Memory B cell (primary cell): ENCODE measurements around the gene PLEKHN1.

Experiments used
- ATAC-seq: fragments of 150-1000 bp; cut with Tn5 transposase; 2 replicates; pipeline ENCODE4 v1.10.0; 2021; ENCODE audit warnings: low read depth, mild to moderate bottlenecking, moderate library complexity
- DNase-seq, 2 donors: peaks; one replicate each; pipeline ENCODE4 v3.0.0; 2022; ENCODE audit warnings: low spot score in 2 of 2
- H3K27ac Mint-ChIP-seq: one replicate; pipeline ENCODE4 v1.8.0; 2022; ENCODE audit warnings: mild to moderate bottlenecking, moderate library complexity, mixed read lengths
- H3K27me3 Mint-ChIP-seq: one replicate; pipeline ENCODE4 v1.8.0; 2022; ENCODE audit warnings: mixed read lengths
- H3K36me3 Mint-ChIP-seq: one replicate; pipeline ENCODE4 v1.8.0; 2022; ENCODE audit warnings: mild to moderate bottlenecking, mixed read lengths
- H3K4me1 Mint-ChIP-seq: one replicate; pipeline ENCODE4 v1.8.0; 2022; ENCODE audit warnings: mixed read lengths
- H3K4me3 Mint-ChIP-seq: one replicate; pipeline ENCODE4 v1.8.0; 2022; ENCODE audit warnings: mild to moderate bottlenecking, moderate library complexity, mixed read lengths
- H3K9me3 Mint-ChIP-seq: one replicate; pipeline ENCODE4 v1.8.0; 2022; ENCODE audit warnings: mixed read lengths

Gene PLEKHN1, protein sequence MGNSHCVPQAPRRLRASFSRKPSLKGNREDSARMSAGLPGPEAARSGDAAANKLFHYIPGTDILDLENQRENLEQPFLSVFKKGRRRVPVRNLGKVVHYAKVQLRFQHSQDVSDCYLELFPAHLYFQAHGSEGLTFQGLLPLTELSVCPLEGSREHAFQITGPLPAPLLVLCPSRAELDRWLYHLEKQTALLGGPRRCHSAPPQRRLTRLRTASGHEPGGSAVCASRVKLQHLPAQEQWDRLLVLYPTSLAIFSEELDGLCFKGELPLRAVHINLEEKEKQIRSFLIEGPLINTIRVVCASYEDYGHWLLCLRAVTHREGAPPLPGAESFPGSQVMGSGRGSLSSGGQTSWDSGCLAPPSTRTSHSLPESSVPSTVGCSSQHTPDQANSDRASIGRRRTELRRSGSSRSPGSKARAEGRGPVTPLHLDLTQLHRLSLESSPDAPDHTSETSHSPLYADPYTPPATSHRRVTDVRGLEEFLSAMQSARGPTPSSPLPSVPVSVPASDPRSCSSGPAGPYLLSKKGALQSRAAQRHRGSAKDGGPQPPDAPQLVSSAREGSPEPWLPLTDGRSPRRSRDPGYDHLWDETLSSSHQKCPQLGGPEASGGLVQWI

DNA sequence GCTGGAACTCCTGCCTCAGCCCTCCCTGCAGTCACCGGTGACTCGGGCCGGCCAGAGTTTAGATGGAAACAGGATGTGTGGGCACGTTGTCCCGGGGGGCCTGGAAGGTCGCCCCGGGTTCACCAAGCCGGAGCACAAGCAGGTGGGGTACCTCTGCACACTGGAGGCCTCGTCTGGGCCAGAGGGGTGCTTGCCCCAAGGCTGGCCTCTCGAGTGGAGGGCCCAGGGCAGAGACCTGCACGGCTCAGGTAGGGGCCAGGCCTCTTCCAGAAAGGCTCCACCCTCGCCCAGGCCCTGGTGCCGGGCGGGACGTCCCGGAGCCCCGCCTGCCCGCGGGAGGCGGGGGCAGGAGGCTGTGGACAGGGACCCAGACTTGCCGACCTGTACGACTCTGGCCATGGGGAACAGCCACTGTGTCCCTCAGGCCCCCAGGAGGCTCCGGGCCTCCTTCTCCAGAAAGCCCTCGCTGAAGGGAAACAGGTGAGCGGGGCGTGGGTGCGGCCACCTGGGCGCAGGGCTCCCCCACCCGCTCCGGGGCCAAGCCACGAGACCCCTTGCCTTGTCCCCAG is at the start of gene PLEKHN1:
Gene PLEKHN1, plus strand, starts transcription at position 348 of the 569 bp plus-strand sequence. Its CDS starts 50 bp downstream, at position 398.
- H3K4me1 Mint-ChIP-seq, result peaks cover 6% of the 10 kb centered on the region
- peaks cover 1% of the 10 kb centered on the region for H3K36me3 Mint-ChIP-seq
- peak within 1 kb of the TSS; percentile 77 for H3K4me3 Mint-ChIP-seq
- no peaks in the 10 kb centered on the region for H3K9me3 Mint-ChIP-seq
- H3K27ac Mint-ChIP-seq, result no peak within 1 kb of the TSS
- DNase-seq (no peak), ATAC-seq (peak; percentile 54)
- peaks cover 11% of the 10 kb centered on the region for H3K27me3 Mint-ChIP-seq

DNA sequence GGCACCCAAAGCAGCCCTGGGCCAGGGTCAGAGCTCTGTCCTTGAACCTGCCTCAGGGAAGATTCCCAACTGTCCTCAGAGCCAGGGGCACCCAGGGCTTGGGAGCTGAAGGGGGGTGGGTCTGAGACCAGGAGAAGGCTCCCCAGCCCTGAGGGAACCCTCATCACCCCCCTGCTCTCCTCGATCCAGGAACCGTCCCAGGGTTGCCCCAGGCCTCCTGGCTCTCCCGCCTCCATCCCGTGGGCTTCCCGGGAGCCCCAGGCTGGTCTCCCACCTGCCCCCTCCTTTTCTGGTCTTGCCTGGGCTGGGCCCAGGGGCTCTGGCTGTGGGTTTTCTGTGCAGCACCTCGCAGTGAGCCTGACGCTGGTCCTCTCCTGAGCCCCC is 49.2 kb upstream of the PLEKHN1 start:
- no peak overlapping the region for H3K27ac Mint-ChIP-seq
- ATAC-seq (no peak), DNase-seq (no peak)
- H3K36me3 Mint-ChIP-seq, result no peaks in the 10 kb centered on the region
- H3K9me3 Mint-ChIP-seq, result no peaks in the 10 kb centered on the region
- peaks cover 43% of the 10 kb centered on the region for H3K27me3 Mint-ChIP-seq
- H3K4me3 Mint-ChIP-seq, result no peak overlapping the region
- peaks cover 14% of the 10 kb centered on the region for H3K4me1 Mint-ChIP-seq

DNA sequence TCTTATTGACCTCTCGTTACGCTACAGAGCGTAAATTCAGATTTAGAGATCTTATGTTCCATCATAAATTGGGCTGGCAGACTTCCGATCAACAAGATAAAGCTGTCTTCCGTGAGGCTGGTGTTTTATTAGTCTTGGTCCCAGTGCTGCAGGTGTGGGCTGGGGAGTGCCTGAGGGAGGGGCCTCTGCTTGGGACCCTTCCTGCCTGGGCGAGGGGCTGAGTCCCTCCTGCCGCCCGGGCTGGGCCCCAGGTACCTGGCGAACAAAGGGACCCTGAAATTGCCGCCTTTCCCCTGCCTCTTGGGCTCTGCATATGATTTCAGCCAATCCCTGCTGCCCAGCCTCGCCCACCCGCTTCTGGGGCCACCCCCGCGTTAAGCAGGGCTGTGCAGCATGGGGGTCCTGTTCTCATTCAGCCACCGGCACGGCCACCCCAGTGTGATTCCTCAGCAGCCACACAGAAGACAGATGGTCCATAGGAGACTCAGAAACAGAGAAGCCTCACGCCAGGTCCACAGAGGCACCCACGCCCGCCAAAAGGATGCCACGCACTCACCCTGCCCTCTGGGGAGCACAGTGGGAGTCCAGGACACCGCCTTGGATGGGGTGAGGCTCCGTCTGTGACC is 48.7 kb upstream of the PLEKHN1 start:
- DNase-seq (no peak), ATAC-seq (no peak)
- peaks cover 42% of the 10 kb centered on the region for H3K27me3 Mint-ChIP-seq
- no peaks in the 10 kb centered on the region for H3K36me3 Mint-ChIP-seq
- H3K27ac Mint-ChIP-seq, result no peak overlapping the region
- no peaks in the 10 kb centered on the region for H3K9me3 Mint-ChIP-seq
- H3K4me1 Mint-ChIP-seq, result peaks cover 12% of the 10 kb centered on the region
- no peak overlapping the region for H3K4me3 Mint-ChIP-seq

DNA sequence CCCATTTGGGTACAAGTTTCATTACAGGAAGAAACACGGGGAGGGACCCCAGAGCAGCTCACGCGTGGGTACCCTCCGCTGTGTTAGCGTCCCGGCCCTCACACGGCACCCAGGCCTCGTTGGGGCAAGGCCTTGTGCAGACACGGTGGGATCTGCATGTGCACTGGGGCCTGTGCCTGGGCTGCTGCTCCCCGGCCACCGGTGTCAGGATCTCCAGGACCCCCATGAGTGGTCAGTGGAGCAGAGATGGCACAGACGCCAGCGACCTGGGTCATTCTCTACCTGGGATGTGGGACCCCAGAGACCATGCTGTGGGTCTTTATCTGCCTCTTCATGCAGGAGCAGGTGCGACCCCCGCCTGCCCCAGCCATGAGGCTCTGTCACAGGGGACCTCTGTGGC is 47.9 kb upstream of the PLEKHN1 start:
- H3K27me3 Mint-ChIP-seq, result peaks cover 43% of the 10 kb centered on the region
- no peaks in the 10 kb centered on the region for H3K9me3 Mint-ChIP-seq
- no peaks in the 10 kb centered on the region for H3K36me3 Mint-ChIP-seq
- no peak overlapping the region for H3K27ac Mint-ChIP-seq
- ATAC-seq (no peak), DNase-seq (no peak)
- no peak overlapping the region for H3K4me3 Mint-ChIP-seq
- peaks cover 15% of the 10 kb centered on the region for H3K4me1 Mint-ChIP-seq

DNA sequence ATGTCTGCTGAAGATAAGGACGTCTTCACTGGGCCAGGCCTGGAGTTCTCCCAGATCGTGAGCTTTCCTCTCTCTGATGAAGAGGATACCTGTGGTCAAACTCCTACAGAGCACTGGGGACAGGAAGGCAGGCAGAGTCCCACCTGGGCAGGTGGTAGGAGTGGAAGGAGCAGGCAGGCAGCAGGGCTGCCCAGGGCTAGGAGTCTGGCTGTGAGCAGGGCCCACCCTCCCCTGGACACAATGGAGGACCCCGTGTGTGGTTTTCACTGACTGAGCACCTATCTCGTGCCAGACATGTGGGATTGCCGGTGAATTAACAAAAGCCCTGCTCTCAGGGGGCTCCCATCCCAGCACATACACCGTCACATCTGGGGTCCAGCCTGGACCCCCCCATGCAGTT is 47.4 kb upstream of the PLEKHN1 start:
- H3K4me1 Mint-ChIP-seq, result peaks cover 16% of the 10 kb centered on the region
- peaks cover 42% of the 10 kb centered on the region for H3K27me3 Mint-ChIP-seq
- no peaks in the 10 kb centered on the region for H3K9me3 Mint-ChIP-seq
- no peak for ATAC-seq
- H3K4me3 Mint-ChIP-seq, result no peak overlapping the region
- no peak for DNase-seq
- no peak overlapping the region for H3K27ac Mint-ChIP-seq
- H3K36me3 Mint-ChIP-seq, result no peaks in the 10 kb centered on the region

DNA sequence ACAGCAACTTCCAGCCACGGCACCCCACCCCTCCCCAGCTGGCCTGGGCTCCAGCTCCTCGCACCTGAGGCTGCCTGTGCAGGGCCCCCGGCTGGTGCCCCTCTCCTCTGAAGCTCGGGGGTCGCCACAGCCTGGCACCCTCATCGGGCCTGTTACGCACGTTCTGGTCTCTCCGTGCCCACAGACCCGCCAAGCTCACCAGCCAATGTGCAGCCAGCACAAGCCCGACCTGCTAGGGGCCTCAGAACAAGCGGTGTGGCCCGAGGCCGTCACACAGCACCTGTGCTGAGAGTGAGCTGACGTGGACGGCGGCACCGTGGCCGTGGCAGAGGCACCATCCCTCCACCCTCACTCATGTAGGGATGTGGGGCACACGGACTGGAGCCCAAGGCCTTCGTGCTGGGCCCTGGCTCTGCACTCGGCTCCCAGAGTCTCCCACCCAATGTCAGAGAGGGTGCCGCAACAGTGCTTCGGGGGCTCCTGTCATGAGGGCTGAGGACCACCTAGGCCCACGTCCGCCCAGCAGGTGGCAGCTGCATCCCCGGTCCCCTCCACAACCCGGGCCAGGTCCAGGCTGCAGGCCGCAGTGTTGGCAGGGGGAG is 46.9 kb upstream of the PLEKHN1 start:
- DNase-seq, result no peak
- Mint-ChIP-seq H3K27me3 (peaks cover 39% of the 10 kb centered on the region), H3K4me3 (no peak overlapping the region), H3K4me1 (peaks cover 16% of the 10 kb centered on the region), H3K36me3 (no peaks in the 10 kb centered on the region), H3K9me3 (no peaks in the 10 kb centered on the region), H3K27ac (no peak overlapping the region)
- ATAC-seq, result no peak

DNA sequence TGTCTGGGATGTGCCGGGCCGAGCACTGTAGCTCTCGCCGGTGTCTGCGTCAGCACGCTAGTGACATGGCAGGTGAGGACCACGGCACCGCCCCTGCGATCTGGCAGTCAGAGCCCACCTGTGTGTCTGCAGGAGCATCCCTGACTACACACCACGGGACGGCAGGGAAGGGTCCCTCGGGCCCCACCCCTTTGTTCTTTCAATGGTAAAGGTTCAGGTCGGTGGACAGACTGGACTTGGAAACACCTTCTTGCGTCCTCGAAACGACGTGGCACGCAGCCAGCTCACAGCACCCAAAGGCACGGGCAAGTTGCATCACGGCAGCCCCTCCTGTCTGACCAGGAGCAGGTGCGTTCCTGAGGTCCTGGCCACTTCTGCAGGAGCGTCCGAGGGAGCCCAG is 46.3 kb upstream of the PLEKHN1 start:
- Mint-ChIP-seq H3K27ac (no peak overlapping the region), H3K36me3 (no peaks in the 10 kb centered on the region), H3K4me1 (peaks cover 16% of the 10 kb centered on the region), H3K9me3 (no peaks in the 10 kb centered on the region), H3K4me3 (no peak overlapping the region), H3K27me3 (peaks cover 38% of the 10 kb centered on the region)
- DNase-seq (no peak), ATAC-seq (no peak)

DNA sequence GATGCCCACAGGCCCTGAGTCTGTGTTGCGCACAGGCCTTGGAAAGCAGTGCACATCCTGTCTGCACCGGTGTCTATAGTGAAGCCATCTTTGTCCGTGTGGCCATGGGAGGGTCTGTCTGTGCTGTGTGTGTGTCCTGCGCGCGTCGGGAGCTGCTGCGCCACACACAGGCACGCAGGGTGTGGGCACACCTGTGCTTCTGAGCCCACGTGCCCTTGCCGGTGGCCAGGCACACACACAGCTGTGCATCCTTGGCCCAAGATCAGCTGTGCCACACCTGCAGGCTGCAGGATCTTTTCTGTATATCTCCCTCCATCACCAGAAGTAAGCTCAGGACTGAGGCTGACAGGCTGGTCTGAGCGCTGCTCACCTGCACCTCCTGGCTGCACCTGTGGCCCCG is 45.8 kb upstream of the PLEKHN1 start:
- Mint-ChIP-seq H3K9me3 (no peaks in the 10 kb centered on the region), H3K36me3 (no peaks in the 10 kb centered on the region), H3K4me1 (peaks cover 16% of the 10 kb centered on the region), H3K4me3 (no peak overlapping the region), H3K27ac (no peak overlapping the region), H3K27me3 (peaks cover 36% of the 10 kb centered on the region)
- no peak for DNase-seq
- ATAC-seq, result no peak

DNA sequence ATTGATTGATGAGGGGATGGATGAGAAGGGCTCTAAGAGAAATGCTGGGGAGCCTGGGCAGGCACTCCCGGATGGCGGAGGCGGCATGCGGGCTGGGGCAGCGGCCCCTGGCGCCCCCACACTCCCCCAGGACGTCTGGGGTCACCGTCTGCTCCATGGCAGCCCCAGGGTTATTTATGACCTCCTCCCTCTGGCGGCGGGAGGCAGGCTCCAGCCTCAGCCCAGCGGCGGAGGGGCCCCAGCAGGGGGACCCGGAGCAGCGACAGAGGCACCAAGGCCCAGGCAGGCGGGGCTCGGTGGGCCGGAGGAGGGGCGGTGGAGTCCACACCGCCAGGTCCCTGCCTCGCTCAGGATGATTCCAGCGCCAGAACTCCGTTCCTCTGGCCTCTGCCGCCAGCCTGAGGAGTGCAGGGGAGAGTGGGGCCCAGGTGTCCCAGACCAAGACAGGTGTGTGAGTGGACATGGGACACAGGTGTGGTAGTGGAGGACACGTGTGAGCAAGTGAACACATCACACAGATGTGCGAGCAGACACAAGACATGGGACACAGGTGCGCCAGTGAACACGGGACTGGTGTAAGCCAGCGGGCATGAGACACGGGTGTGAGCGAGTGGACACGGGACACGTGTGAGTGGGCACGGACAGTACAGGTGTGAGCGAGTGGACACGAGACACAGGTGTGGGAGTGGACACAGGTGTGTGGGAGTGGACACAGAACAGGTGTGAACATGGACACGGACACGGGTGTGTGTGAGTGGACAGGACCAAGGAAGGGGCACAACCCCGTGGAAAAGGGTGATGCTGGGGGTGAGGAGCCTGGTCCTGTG is 45.1 kb upstream of the PLEKHN1 start:
- Mint-ChIP-seq H3K27ac (no peak overlapping the region), H3K4me3 (no peak overlapping the region), H3K36me3 (no peaks in the 10 kb centered on the region), H3K4me1 (peaks cover 16% of the 10 kb centered on the region), H3K27me3 (peaks cover 34% of the 10 kb centered on the region), H3K9me3 (no peaks in the 10 kb centered on the region)
- ATAC-seq (peak; percentile 58), DNase-seq (no peak)

DNA sequence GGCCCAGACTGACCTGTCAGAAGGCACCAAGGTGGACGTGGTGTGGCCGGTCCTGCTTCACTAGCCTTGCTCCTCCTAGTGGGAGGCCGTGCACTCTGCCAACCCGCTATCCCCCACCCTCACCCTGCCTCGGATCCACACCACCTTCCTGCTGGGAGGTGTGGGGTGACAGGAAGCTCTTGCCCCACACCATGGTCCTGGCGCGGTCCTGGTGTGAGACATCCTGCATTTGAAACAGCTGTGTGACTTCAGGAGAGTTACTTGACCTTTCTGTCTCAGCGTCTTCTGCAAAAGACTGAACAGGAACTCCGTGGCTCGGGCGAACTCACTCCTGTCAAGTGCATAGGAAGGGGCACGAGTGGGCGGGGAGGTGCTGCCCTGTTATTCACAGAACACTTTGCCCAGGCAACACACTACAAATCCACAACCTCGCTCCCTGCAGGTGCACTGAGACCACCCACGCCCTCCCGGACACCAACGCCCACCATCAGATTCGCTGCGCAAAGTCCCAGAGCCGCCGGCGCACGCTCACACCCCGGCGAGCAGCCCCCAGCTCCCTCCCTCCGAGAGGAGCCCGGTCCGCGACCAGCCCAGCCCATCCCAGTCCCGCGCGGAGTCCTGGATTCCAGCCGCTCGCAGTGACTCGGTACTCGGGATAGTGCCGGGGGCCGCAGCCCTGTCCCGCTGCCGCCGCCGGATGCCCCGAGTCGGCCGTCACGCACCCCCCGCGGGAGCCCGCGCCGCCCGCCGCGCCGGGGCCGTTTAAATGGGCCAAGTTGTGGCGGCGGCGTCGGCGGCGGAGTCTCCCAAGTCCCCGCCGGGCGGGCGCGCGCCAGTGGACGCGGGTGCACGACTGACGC is 42.9 kb upstream of the PLEKHN1 start, which contains the start of gene SAMD11:
Gene SAMD11, plus strand, starts transcription at position 793 of the 860 bp plus-strand sequence. CDS start 509 bp downstream, outside the sequence.
- no peaks in the 10 kb centered on the region for H3K9me3 Mint-ChIP-seq
- H3K36me3 Mint-ChIP-seq, result no peaks in the 10 kb centered on the region
- ATAC-seq (peak; percentile 37), DNase-seq (peak; percentile 45 to 70)
- peak within 1 kb of the TSS; percentile 78 for H3K4me3 Mint-ChIP-seq
- H3K27me3 Mint-ChIP-seq, result peaks cover 44% of the 10 kb centered on the region
- H3K27ac Mint-ChIP-seq, result no peak within 1 kb of the TSS
- peaks cover 16% of the 10 kb centered on the region for H3K4me1 Mint-ChIP-seq

DNA sequence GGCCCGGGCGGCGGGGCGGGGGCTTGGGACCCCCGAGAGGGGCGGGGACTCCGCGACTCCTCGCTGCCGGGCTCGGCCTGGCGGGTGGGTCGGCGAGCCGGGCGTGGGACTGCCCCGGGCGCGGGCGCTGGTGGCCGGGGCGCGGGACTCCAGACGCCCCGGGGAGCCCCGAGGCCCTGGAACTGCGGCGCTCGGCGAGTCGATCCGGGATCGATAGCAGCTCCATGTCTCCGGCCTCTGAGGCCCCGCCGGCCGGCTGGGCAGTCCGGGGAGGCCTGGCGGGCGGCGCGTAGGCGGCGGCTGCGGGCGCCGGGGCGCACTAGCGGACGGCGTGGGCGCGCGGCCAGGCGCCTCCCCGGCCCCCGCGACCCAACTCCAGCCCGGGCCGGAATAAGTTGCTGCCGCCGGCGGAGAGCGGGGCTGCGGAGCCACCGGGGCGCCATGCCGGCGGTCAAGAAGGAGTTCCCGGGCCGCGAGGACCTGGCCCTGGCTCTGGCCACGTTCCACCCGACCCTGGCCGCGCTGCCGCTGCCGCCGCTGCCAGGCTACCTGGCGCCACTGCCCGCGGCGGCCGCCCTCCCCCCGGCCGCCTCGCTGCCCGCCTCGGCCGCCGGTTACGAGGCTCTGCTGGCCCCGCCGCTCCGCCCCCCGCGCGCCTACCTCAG is 42.2 kb upstream of the PLEKHN1 start:
- DNase-seq (no peak), ATAC-seq (no peak)
- no peaks in the 10 kb centered on the region for H3K9me3 Mint-ChIP-seq
- H3K36me3 Mint-ChIP-seq, result no peaks in the 10 kb centered on the region
- H3K4me3 Mint-ChIP-seq, result peak overlapping the region; percentile 51
- H3K27ac Mint-ChIP-seq, result no peak overlapping the region
- H3K4me1 Mint-ChIP-seq, result peaks cover 16% of the 10 kb centered on the region
- peaks cover 43% of the 10 kb centered on the region for H3K27me3 Mint-ChIP-seq
